Right lobe of liver (tissue), 4 donors: Measurements from ENCODE around the gene PHF14.

Source experiments
- CTCF ChIP-seq, 4 donors: fragments of 200-600 bp in 3 of 4; fragments of 450-650 bp in 1 of 4; IDR thresholded peaks; one replicate each; pipeline versions ENCODE4 v1.5.1 to v1.8.0; 2016 to 2022; ENCODE audit warnings: antibody characterized with exemption in 4 of 4, mild to moderate bottlenecking in 2 of 4
- POLR2A ChIP-seq: fragments of 450-650 bp; IDR thresholded peaks from one replicate; pipeline ENCODE4 v1.6.1; 2017; ENCODE audit warnings: antibody characterized with exemption, mild to moderate bottlenecking
- donor health status: DM: no; HTN: no; CAD: no.
- donor health status: DM: no; HTN: no; CAD: no.
- donor health status: DM: no; HTN: yes; CAD: no.

- TF ChIP-seq CTCF (IDR thresholded peaks at IDR 0.05) (no peak), POLR2A (no peak)
Measured at GRCh38 chr7:11212816-11213215, 239.1 kb downstream of the PHF14 start.
